Fibroblast of mammary gland (primary cell): ENCODE data around the gene ACBD5.

ENCODE experiments used
- DNase-seq: peaks from one replicate; pipeline ENCODE4 v3.0.0-alpha.2; 2010; ENCODE audit warnings: low read depth
- H3K4me3 ChIP-seq: 2 replicates; pipeline ENCODE4 v1.5.1; 2011; ENCODE audit warnings: low read depth, mild to moderate bottlenecking, low read length, moderate library complexity; ENCODE audit not compliant: control insufficient read depth
- TF ChIP-seq, protein P1 (sequence below): conservative IDR thresholded peaks from 2 replicates; pipeline ENCODE4 v1.5.1; 2011; ENCODE audit warnings: low read depth, low read length, inconsistent platforms; ENCODE audit not compliant: control insufficient read depth, insufficient read depth

ACBD5 gene

DNA sequence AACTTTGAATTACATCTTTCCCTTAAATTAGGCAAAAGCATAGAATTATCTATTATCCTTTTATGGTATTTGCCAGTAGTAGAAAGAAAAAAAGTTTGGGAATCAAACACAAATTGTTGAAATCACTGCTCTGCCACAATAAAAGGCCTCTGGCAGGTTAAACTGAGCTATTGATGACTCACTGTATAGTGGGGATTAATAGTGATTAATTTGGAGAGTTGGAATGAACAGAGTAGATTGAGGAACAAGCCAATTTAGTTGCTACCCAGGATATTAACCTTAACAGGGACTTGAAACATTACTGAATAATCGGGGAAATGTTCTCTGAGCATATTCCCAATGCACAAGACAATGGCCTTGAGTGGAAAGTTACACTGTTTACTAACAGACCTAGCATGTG, 52.3 kb downstream of the ACBD5 start:
- TF ChIP-seq, protein P1, sequence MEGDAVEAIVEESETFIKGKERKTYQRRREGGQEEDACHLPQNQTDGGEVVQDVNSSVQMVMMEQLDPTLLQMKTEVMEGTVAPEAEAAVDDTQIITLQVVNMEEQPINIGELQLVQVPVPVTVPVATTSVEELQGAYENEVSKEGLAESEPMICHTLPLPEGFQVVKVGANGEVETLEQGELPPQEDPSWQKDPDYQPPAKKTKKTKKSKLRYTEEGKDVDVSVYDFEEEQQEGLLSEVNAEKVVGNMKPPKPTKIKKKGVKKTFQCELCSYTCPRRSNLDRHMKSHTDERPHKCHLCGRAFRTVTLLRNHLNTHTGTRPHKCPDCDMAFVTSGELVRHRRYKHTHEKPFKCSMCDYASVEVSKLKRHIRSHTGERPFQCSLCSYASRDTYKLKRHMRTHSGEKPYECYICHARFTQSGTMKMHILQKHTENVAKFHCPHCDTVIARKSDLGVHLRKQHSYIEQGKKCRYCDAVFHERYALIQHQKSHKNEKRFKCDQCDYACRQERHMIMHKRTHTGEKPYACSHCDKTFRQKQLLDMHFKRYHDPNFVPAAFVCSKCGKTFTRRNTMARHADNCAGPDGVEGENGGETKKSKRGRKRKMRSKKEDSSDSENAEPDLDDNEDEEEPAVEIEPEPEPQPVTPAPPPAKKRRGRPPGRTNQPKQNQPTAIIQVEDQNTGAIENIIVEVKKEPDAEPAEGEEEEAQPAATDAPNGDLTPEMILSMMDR = no peak
- no peak overlapping the region for H3K4me3 ChIP-seq
- peak; percentile 7 for DNase-seq

DNA sequence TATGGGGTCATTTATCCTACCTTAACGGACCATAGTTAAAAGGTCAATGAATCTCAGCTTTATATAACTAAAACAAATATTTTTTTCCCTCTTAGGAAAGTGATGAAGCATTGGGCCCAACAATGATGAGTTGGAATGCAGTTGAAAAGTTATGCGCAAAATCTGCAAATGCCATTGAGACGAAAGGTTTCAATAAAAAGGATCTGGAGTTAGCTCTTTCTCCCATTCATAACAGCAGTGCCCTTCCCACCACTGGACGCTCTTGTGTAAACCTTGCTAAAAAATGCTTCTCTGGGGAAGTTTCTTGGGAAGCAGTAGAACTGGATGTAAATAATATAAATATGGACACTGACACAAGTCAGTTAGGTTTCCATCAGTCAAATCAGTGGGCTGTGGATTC, 70.7 kb downstream of the ACBD5 start:
- DNase-seq = no peak
- no peak overlapping the region for H3K4me3 ChIP-seq
- TF ChIP-seq, protein P1 = no peak

DNA sequence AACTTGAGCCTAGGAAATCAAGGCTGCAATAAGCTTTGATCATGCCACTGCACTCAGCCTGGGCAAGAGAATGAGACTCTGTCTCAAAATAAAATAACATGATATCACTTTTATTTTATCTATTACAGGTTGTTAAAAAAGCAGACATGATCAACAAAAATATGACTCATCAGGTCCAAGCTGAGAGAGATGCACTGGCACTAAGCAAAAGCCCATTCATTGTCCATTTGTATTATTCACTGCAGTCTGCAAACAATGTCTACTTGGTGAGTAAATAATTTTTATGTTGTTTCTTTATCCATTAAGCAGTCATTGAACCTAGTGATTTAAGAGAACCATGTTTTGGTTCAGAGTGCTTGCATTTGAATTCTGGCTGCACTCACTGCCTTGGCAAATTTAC, 82.2 kb downstream of the ACBD5 start:
- H3K4me3 ChIP-seq = no peak overlapping the region
- DNase-seq = peak; percentile 34
- TF ChIP-seq, protein P1 = no peak

DNA sequence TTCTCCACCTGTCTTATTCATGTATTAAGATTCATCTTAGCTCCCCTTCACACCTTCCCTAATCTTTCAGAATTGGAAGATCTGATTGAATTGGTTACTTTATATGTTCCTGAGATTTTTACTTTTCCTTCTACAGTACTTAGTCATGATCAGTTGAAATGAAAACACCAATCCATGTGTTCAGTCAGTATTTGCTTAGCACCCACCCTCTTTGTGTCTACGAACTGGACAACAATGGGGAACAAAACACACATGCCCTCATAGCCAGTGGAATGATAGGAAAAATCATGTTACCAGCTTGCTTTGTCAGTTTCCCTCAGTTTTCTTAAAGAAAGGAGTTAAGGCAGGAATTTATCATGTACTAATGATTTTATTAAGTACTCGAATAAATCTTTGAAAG, 83.4 kb downstream of the ACBD5 start:
- peak; percentile 21 for DNase-seq
- TF ChIP-seq, protein P1 = no peak
- H3K4me3 ChIP-seq = peak overlapping the region; percentile 21

DNA sequence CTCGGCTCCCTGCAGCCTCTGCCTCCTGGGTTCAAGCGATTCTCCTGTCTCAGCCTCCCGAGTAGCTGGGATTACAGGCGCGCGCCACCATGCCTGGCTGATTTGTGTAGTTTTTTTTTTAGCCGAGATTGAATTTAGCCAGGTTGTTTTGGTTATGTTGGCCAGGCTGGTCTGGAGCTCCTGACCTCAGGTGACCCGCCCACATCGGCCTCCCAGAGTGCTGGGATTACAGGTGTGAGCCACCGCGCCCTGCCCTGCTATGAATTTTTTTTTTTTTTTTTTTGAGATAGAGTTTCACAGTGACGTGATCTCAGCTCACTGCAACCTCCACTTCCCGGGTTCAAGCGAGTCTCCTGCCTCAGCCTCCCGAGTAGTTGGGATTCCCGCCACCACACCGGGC, 84.0 kb downstream of the ACBD5 start:
- DNase-seq = peak; percentile 30
- H3K4me3 ChIP-seq = peak overlapping the region; percentile 100

DNA sequence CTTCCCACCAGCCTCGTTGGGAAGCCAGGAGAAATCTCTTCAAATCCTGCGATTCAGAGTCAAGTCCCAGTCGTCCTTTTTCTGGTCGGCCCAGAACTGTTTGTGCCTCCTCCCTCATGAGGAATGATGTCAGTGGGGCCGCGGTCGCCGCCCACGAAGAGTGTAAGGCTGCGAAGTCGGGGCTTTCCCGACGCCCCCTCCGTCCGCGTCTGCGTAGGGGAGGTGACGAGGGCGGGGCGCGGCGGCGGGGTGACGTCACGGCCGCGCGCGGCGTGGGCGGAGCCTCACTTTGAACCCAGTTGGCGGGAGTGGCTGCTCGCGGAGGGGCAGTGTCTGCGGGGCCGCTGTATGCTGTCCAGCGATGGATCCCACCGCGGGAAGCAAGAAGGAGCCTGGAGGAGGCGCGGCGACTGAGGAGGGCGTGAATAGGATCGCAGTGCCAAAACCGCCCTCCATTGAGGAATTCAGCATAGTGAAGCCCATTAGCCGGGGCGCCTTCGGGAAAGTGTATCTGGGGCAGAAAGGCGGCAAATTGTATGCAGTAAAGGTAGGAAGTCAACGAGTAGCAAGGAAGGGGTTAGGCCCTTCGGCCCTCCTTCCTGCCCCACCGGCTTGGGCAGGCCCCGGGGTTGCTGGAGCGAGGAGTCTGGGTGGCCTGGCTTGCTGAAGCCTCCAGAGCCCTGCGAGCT, 85.4 kb downstream of the ACBD5 start, which contains the start of gene MASTL:
Gene MASTL (plus strand): TSS at position 287 of the 689 bp plus-strand sequence. CDS start 75 bp downstream, at position 362.
- peak; percentile 92 for DNase-seq
- TF ChIP-seq, protein P1 = no peak
- peak within 1 kb of the TSS; percentile 100 for H3K4me3 ChIP-seq

DNA sequence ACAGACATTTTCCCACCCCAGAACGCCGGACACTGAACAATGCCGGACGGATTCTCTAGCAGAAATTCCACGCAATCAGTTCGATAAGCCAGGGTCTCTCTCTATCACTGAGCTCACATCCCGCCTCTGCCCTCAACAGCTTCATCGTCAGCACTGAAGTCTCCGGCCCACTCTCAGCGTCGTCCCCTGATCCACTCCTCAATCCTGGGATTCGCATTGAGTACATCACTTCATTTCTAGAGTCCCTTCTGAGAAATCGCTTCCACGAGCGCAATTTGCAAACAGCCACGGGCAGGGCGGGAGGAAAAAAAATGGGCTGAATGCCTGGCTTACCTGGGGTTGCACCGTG, 86.8 kb downstream of the ACBD5 start:
- DNase-seq = peak; percentile 26
- peak overlapping the region; percentile 100 for H3K4me3 ChIP-seq
- TF ChIP-seq, protein P1 = no peak
